Nephron (organoid): Measurements from ENCODE around the gene DNAJB1.

Experiments used
- H3K27ac Mint-ChIP-seq, 3 experiments: 2 replicates each; pipeline ENCODE4 v1.8.0; 2020; ENCODE audit warnings: mixed read lengths in 3 of 3, mild to moderate bottlenecking in 2 of 3, moderate library complexity in 1 of 3
- H3K27me3 Mint-ChIP-seq: 2 replicates; pipeline ENCODE4 v1.8.0; 2021; ENCODE audit warnings: low read depth, mild to moderate bottlenecking, moderate library complexity, mixed read lengths
- H3K36me3 Mint-ChIP-seq: 2 replicates; pipeline ENCODE4 v1.8.0; 2020; ENCODE audit warnings: low read depth, mixed read lengths
- H3K4me1 Mint-ChIP-seq: 2 replicates; pipeline ENCODE4 v1.8.0; 2020; ENCODE audit warnings: mixed read lengths
- H3K4me3 Mint-ChIP-seq, 3 experiments: 2 replicates each; pipeline ENCODE4 v1.8.0; 2020; ENCODE audit warnings: mild to moderate bottlenecking in 3 of 3, mixed read lengths in 3 of 3, moderate library complexity in 2 of 3
- H3K9me3 Mint-ChIP-seq: 2 replicates; pipeline ENCODE4 v1.8.0; 2020; ENCODE audit warnings: mixed read lengths
- TF ChIP-seq, protein P1 (sequence below), 3 experiments: fragments of 200-600 bp; sonication (generic); IDR thresholded peaks; one replicate each; pipeline ENCODE4 v1.5.0; 2021; ENCODE audit warnings: antibody characterized with exemption in 3 of 3; ENCODE audit not compliant: unreplicated experiment in 3 of 3

DNAJB1 gene

DNA sequence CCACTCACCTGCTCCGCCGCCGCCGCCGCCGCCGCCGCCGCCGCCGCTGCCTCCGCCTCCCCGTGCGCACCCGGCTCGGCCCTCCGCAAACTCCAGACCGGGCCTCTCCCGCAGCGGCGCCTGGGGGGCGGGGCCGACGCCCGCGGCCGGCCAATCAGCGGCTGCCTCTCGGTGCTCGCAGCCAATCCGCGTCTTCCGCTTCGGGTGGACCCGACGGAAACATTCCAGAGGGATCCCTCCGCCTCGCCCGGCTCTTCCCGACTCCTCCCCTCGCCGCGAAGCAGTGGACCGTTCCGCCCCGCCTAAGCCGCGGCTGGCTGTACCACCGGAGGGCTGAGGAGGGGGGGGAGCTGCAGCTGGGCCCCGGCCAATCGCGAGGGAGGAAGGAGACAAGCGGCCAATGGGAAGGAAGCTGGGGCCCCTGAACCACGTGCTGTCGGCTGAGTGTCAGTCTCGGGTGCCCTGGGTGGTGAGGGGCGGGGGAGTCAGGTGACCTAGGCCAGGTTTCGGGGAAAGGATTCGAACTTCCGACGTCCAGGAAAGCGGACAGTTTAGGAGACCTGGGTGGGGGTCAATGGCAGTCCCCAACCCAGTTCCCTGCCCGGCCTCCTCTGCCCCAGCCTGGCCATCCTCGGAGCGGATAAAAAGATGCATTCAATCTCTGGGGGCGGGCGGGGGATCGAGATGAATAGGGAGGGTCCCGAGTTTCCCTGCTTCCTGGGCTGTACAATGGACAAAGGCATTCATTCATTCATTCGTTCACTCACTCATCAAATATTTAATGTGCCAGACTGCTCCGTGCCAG, 22.0 kb downstream of the DNAJB1 start, which contains the start of gene GIPC1:
TSS of gene GIPC1 (minus strand) at position 99 of the 805 bp plus-strand sequence. CDS start 13,151 bp downstream, outside the sequence.
- H3K4me1 Mint-ChIP-seq: peaks cover 19% of the 10 kb centered on the region
- peak within 1 kb of the TSS; percentile 72 to 92 (median 90) for H3K27ac Mint-ChIP-seq
- H3K9me3 Mint-ChIP-seq: no peaks in the 10 kb centered on the region
- peak within 1 kb of the TSS; percentile 90 to 93 (median 90) for H3K4me3 Mint-ChIP-seq
- peaks cover 20% of the 10 kb centered on the region for H3K36me3 Mint-ChIP-seq
- TF ChIP-seq, protein P1, sequence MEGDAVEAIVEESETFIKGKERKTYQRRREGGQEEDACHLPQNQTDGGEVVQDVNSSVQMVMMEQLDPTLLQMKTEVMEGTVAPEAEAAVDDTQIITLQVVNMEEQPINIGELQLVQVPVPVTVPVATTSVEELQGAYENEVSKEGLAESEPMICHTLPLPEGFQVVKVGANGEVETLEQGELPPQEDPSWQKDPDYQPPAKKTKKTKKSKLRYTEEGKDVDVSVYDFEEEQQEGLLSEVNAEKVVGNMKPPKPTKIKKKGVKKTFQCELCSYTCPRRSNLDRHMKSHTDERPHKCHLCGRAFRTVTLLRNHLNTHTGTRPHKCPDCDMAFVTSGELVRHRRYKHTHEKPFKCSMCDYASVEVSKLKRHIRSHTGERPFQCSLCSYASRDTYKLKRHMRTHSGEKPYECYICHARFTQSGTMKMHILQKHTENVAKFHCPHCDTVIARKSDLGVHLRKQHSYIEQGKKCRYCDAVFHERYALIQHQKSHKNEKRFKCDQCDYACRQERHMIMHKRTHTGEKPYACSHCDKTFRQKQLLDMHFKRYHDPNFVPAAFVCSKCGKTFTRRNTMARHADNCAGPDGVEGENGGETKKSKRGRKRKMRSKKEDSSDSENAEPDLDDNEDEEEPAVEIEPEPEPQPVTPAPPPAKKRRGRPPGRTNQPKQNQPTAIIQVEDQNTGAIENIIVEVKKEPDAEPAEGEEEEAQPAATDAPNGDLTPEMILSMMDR (IDR thresholded peaks at IDR 0.05; ENCODE audit: unreplicated experiment in 3 of 3): no peak
- H3K27me3 Mint-ChIP-seq: peaks cover 4% of the 10 kb centered on the region

DNA sequence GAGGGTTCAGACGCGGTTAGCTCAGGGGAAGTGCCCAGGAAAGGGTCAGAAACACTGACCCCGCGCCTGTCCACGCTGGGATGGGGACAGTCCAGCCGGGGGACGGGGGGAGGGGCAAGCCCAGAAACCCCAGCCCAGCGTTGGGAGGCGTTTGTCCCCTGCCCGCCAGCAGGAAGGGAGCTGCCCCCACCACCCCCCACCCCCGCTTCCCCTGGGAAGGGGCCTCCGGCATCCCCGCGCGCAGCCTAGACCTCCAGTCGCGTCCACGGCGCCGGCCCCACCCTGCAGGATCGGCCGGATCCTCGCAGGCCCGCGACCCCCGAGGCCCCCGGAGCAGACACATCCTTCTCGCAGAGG, 22.5 kb downstream of the DNAJB1 start:
- TF ChIP-seq, protein P1 (IDR thresholded peaks at IDR 0.05; ENCODE audit: unreplicated experiment in 3 of 3): no peak
- Mint-ChIP-seq H3K4me1 (peaks cover 19% of the 10 kb centered on the region), H3K36me3 (peaks cover 20% of the 10 kb centered on the region), H3K27ac (peak overlapping the region in 1 of 3 experiments; percentile 56), H3K4me3 (peak overlapping the region; percentile 90 to 93 (median 90)), H3K9me3 (no peaks in the 10 kb centered on the region), H3K27me3 (peaks cover 4% of the 10 kb centered on the region)

DNA sequence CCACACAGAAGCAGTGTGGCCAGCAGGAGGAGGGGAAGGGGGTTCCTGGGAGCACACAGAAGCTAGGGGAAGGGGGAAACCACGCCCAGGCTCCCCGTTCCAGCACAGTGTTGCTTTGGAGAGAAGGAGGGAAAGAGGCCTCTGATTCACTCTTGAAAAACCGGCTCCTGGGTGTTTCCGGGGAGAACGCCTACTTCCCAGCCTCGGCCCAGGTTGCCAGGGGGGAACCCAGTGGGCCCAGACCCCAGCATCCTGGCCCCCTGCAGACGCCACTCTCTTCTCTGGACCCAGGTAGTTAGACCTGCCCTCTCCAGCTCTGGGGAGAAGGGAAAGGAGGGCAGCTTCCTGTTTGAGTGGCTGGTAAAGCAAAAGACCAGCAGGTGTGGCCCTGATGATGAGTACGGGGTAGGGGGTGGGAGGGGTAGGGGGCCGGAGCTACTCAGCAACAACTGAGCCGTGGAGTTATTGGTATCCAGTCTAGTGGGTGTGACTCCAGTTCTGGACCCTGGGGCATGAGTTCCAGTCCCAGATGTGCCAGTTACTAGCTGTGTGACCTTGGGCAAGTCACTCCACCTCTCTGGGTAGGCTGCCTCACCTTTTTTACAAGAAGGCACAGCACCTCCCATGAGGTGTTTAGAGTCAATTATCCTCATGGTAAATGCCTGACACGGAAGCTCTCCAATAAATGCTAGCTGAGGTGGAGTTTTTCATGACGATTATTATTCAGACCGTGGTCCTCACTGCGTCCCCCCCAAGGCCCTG, 23.1 kb downstream of the DNAJB1 start:
- Mint-ChIP-seq H3K4me3 (peak overlapping the region; percentile 90 to 93 (median 90)), H3K27ac (peak overlapping the region; percentile 20 to 56 (median 55)), H3K36me3 (peaks cover 20% of the 10 kb centered on the region), H3K27me3 (peaks cover 4% of the 10 kb centered on the region), H3K9me3 (no peaks in the 10 kb centered on the region), H3K4me1 (peaks cover 19% of the 10 kb centered on the region)
- TF ChIP-seq, protein P1 (IDR thresholded peaks at IDR 0.05; ENCODE audit: unreplicated experiment in 3 of 3): no peak

DNA sequence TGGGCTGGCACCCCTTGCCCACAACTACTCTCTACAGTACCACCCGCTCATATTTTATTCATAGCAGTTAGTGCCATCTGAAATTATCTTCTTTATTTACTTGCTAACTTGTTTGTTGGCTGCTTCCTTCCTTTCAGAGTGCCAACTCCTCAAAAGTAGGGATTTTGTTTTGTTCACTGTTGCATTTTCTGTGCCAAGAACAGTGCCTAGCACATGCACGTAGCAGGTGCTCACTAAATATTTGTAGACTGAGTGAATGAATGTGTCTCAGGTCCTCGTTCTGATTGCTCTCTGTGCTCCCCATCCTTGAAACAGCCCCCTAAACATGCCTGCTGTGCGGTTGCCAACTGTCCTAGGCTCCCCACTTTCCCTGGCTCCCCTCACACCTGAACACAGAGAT, 23.8 kb downstream of the DNAJB1 start:
- H3K4me1 Mint-ChIP-seq: peaks cover 19% of the 10 kb centered on the region
- H3K36me3 Mint-ChIP-seq: peaks cover 26% of the 10 kb centered on the region
- H3K27me3 Mint-ChIP-seq: peaks cover 4% of the 10 kb centered on the region

DNA sequence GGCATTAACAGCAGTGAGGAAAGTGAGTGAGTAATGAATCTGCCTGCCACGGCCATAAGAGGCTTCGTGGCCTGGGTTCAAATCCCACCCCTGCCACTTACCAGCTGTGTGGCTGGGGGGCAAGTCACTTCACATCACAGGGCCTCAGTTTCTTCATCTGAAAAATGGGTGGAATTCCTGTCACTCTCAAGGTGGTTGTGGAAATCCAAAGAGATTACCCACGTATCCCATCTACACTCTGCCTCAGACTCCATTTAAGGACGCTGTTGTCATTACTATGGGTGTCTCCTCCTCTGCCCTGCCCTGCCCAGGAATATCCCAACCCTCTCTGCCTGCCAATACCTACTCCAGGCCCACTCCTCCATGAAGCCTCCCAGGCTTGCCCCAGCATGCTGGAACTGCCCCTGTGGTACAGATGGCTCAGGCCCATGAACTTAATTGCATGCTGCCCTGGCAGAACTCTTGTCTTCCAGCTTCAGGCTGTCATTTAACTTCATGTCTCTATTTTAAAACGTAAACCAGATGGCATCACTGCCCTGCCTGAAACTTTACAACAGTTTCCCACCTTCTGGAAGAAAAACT, 25.4 kb downstream of the DNAJB1 start:
- peaks cover 39% of the 10 kb centered on the region for H3K36me3 Mint-ChIP-seq
- no peaks in the 10 kb centered on the region for H3K9me3 Mint-ChIP-seq
- no peak overlapping the region for H3K4me3 Mint-ChIP-seq
- H3K27ac Mint-ChIP-seq: no peak overlapping the region
- H3K27me3 Mint-ChIP-seq: peaks cover 4% of the 10 kb centered on the region
- TF ChIP-seq, protein P1 (IDR thresholded peaks at IDR 0.05; ENCODE audit: unreplicated experiment in 3 of 3): no peak
- peaks cover 19% of the 10 kb centered on the region for H3K4me1 Mint-ChIP-seq

More for the DNA sequence above, 23.8 kb downstream of the DNAJB1 start:
- peak overlapping the region; percentile 84 to 90 (median 90) for H3K4me3 Mint-ChIP-seq
- TF ChIP-seq, protein P1 (IDR thresholded peaks at IDR 0.05; ENCODE audit: unreplicated experiment in 3 of 3): no peak
- H3K27ac Mint-ChIP-seq: peak overlapping the region; percentile 13 to 55 (median 20)
- H3K9me3 Mint-ChIP-seq: no peaks in the 10 kb centered on the region
